ENCODE results near the gene RALA.
A peak's percentile ranks its signal among the peaks of the same experiment; 100 is the strongest.

The RALA gene

DNA sequence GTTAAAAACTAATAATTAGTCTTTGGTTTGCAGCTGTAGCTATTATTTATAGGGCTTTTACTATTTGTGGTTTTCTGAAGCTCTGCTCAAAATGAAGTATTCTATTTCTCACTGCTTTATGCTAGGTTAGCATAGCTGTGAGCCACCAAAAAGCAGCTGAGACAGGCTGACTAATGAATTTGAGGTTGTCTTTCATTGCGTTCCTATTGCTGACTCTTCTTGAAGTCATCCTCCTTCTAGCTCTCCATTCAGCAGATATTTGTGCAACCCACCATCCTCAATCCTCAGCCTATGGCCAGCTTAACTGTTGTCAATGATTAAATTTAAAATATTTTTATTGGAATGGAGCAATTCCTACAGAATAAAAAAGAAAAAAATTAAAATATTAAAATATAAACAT lies 2.1 kb upstream of the RALA start:
- DNase-seq (ENCODE audit: low spot score), result no peak
- no peak overlapping the region for H3K27ac ChIP-seq
- H3K4me3 ChIP-seq, result no peak overlapping the region
- TF ChIP-seq, protein P1, sequence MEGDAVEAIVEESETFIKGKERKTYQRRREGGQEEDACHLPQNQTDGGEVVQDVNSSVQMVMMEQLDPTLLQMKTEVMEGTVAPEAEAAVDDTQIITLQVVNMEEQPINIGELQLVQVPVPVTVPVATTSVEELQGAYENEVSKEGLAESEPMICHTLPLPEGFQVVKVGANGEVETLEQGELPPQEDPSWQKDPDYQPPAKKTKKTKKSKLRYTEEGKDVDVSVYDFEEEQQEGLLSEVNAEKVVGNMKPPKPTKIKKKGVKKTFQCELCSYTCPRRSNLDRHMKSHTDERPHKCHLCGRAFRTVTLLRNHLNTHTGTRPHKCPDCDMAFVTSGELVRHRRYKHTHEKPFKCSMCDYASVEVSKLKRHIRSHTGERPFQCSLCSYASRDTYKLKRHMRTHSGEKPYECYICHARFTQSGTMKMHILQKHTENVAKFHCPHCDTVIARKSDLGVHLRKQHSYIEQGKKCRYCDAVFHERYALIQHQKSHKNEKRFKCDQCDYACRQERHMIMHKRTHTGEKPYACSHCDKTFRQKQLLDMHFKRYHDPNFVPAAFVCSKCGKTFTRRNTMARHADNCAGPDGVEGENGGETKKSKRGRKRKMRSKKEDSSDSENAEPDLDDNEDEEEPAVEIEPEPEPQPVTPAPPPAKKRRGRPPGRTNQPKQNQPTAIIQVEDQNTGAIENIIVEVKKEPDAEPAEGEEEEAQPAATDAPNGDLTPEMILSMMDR (IDR thresholded peaks at IDR 0.05), result no peak

DNA sequence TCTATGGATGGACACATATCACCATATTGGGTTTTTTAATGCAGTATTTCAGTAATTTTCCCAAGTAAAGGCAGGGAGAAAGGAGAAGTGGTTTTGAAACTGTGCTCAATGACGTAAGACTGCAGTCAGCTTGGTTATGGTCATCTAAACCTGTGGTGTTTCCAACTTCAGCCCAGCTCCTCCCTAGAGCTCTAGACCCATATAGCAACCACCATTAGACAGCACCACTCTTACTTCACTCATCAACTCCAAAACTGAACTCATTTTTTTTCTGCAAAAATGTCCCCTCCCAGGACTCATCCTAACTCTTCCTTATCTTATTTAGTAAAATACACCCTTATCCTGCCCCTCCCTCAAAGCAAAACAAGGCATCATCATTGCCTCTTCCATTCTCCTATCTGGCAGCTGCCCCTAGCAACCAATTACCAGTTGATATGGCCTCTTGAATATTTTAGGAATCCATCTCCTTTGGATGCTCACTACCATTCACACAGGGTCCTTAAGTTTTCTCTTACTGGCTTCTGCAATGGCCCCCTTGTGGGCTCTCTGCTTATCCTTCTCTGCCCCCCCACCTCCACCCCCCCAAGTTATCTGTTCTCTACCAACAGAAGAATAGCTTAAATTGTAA lies 1.5 kb upstream of the RALA start:
- Histone ChIP-seq H3K4me3 (no peak overlapping the region), H3K27ac (no peak overlapping the region)
- no peak for DNase-seq (ENCODE audit: low spot score)
- TF ChIP-seq, protein P1 (IDR thresholded peaks at IDR 0.05), result no peak

DNA sequence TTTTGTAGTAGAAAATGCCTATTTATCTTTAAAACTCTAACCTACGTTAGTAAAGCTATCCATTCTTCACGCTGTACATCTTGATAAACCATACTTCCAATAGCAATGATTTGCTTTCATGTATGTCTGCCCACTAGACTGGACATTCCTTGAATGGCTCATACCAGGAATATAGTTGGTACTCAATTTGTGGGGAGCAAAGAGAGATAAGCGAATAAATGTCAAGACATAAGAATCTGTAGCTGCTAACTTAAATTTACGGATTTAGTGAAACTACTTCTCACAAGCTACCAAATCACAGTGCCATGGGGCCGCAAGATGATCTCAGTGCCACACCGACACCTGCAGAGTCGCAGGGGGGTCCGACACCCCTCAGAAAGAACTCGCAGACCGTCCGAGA lies 763 bp upstream of the RALA start:
- Histone ChIP-seq H3K4me3 (peak overlapping the region; percentile 98), H3K27ac (peak overlapping the region; percentile 88 to 90)
- DNase-seq (ENCODE audit: low spot score), result no peak
- TF ChIP-seq, protein P1 (IDR thresholded peaks at IDR 0.05), result no peak

DNA sequence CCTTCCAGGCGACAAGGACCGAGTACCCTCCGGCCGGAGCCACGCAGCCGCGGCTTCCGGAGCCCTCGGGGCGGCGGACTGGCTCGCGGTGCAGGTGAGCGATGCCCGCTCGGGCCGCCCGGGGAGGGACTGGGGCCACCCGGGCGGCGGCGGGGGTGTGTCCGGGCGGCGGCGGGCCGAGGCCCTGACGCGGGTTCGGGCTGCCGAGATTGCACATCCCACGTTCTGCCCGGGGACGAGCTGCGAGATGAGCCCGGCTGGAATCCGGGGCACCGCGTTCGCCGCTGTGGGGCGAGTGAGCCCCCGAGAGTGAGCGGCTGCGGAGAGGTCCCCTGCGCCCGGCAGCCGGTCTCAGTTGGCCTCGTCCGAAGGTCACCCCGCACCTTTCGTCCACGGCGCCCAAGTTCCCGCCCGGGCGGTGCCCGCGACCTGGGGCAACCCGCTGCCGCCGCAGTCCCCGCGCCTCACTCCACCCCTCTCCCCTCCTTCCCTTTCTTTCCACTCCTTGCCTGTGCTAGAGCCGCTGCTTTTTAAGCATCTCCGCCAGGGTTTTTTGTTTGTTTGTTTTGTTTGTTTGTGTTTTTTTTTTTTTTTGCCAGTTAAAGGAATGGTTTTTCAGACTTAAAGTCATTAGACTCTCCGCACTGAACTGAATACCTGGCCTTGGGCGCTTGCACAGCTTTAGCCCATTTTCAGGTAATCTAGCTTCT lies 515 bp downstream of the RALA start:
- Histone ChIP-seq H3K27ac (peak overlapping the region; percentile 88 to 90), H3K4me3 (peak overlapping the region; percentile 98)
- TF ChIP-seq, protein P1 (IDR thresholded peaks at IDR 0.05), result no peak
- peak; percentile 78 for DNase-seq (ENCODE audit: low spot score)

DNA sequence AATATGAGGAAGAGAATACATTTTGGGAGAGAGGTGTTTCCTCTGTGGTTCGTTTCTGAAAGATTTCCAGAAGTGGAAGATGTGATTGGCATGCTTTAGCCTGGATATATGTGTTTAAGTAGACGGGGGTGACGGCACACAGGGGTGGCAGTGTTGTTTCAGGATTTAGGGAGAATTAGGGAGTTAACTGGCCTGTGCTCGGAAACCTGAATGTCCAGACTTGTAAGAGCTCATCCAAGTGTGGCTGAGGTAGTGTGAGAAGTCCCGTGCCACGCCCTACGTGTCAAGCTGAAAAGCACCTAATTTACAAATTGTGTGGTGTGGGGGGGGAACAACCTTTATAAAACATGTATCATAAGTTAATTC lies 1.1 kb downstream of the RALA start:
- TF ChIP-seq, protein P1 (IDR thresholded peaks at IDR 0.05), result no peak
- Histone ChIP-seq H3K4me3 (peak overlapping the region; percentile 98), H3K27ac (no peak overlapping the region)
- no peak for DNase-seq (ENCODE audit: low spot score)

DNA sequence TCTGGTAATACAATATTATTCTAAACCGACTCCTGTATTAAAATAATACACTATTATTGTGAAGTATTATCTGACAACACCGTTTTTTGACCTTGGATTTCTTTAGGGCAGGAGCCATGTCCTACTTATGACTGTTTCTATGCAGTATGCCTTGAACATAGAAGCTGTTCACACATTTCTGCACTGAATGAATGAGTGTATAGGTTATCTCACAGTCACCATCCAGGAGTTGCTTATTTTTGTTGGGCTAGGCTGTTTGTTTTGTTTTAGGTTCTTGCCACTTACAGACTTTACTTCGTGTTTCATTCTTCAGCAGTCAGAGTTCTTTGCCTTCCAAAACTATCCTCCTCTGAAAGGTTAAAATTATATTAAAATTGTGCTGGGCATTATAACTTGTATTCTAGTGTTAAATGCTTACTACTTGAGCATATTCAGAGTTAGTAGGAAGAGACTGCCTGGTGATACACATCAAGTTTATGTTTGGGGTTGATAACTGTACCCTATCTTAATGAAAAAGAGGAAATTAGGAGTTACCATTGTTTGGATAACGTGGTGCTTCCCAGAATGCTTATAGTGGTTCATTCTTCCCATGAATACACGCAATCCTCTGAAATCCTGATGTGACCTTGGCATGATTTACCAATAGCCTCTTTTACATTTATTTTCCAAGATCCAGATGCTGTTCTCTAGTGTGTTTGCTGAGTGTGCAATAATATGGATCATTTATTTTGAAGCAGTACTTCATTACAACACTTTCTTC lies 1.7 kb downstream of the RALA start:
- TF ChIP-seq, protein P1 (IDR thresholded peaks at IDR 0.05), result no peak
- no peak for DNase-seq (ENCODE audit: low spot score)
- H3K4me3 ChIP-seq, result peak overlapping the region; percentile 98
- H3K27ac ChIP-seq, result no peak overlapping the region
